ENCODE data around the gene MRPL46.
"Not testable (repeated sequence)": the region's sequence is repeated elsewhere in the genome, so short reads cannot be mapped to it uniquely, and the experiment has no call there.

DNA sequence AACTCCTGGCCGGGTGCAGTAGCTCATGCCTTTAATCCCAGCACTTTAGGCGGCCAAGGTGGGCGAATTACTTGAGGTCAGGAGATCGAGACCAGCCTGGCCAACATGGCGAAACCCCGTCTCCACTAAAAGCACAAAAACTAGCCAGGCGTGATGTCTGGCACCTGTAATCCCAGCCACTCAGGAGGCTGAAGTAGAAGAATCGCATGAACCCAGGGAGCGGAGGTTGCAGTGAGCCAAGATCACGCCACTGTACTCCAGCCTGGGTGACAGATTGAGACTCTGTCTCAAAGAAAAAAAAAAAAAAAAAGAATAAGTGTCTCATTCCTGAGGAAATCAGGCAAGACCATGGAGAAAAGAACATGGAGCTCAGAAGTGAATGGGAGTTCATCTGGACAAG lies 1.5 kb upstream of the MRPL46 start:
- TF ChIP-seq, protein P1, sequence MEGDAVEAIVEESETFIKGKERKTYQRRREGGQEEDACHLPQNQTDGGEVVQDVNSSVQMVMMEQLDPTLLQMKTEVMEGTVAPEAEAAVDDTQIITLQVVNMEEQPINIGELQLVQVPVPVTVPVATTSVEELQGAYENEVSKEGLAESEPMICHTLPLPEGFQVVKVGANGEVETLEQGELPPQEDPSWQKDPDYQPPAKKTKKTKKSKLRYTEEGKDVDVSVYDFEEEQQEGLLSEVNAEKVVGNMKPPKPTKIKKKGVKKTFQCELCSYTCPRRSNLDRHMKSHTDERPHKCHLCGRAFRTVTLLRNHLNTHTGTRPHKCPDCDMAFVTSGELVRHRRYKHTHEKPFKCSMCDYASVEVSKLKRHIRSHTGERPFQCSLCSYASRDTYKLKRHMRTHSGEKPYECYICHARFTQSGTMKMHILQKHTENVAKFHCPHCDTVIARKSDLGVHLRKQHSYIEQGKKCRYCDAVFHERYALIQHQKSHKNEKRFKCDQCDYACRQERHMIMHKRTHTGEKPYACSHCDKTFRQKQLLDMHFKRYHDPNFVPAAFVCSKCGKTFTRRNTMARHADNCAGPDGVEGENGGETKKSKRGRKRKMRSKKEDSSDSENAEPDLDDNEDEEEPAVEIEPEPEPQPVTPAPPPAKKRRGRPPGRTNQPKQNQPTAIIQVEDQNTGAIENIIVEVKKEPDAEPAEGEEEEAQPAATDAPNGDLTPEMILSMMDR (IDR thresholded peaks at IDR 0.05; ENCODE audit: low read depth, low read length) = not testable (repeated sequence)
- TF ChIP-seq EZH2phosphoT487 (IDR thresholded peaks at IDR 0.05; ENCODE audit: low read depth) = not testable (repeated sequence)
